HCT116 (cell line): Measurements from ENCODE around the gene RNF212B.

Experiments
- CTCF ChIP-seq, 3 experiments: fragments of 200-600 bp in 1 of 3; sonication (generic) in 1 of 3; IDR thresholded peaks in 2 of 3; conservative IDR thresholded peaks in 1 of 3; 2 replicates each; pipeline ENCODE4 v1.5.1; 2012 to 2017; ENCODE audit warnings: low read depth in 2 of 3, low read length in 2 of 3, antibody characterized with exemption in 1 of 3, borderline replicate concordance in 1 of 3, control low read depth in 1 of 3, mild to moderate bottlenecking in 1 of 3, mixed read lengths in 1 of 3, mixed run types in 1 of 3, moderate library complexity in 1 of 3; ENCODE audit not compliant: insufficient read depth in 1 of 3
- EGR1 ChIP-seq: IDR thresholded peaks from 2 replicates; pipeline ENCODE4 v1.6.1; 2012; ENCODE audit warnings: low read depth
- EZH2 ChIP-seq: fragments of 200-600 bp; sonication (generic); IDR thresholded peaks from 2 replicates; pipeline ENCODE4 v1.6.1; 2017; ENCODE audit warnings: antibody characterized with exemption, mixed run types
- EZH2phosphoT487 ChIP-seq: fragments of 200-600 bp; IDR thresholded peaks from 2 replicates; pipeline ENCODE4 v1.6.1; 2018; ENCODE audit warnings: antibody characterized with exemption, borderline replicate concordance
- FOSL1 ChIP-seq: IDR thresholded peaks from 2 replicates; pipeline ENCODE4 v1.6.1; 2012; ENCODE audit warnings: low read depth
- MAX ChIP-seq: IDR thresholded peaks from 2 replicates; pipeline ENCODE4 v1.6.1; 2012
- POLR2A ChIP-seq: IDR thresholded peaks from 2 replicates; pipeline ENCODE4 v1.7.0; 2011; ENCODE audit warnings: borderline replicate concordance; ENCODE audit not compliant: insufficient read depth, insufficient read length; ENCODE audit errors: extremely low read depth
- POLR2AphosphoS5 ChIP-seq: IDR thresholded peaks from 2 replicates; pipeline ENCODE4 v1.6.1; 2011; ENCODE audit warnings: mild to moderate bottlenecking, low read depth, low read length, moderate library complexity
- RAD21 ChIP-seq: IDR thresholded peaks from 2 replicates; pipeline ENCODE4 v1.6.1; 2012; ENCODE audit warnings: low read depth, mild to moderate bottlenecking
- REST ChIP-seq: IDR thresholded peaks from 2 replicates; pipeline ENCODE4 v1.6.1; 2012; ENCODE audit warnings: low read depth
- SP1 ChIP-seq: IDR thresholded peaks from 2 replicates; pipeline ENCODE4 v1.6.1; 2012; ENCODE audit warnings: low read depth
- YY1 ChIP-seq: IDR thresholded peaks from 2 replicates; pipeline ENCODE4 v1.6.1; 2011; ENCODE audit warnings: low read length, low read depth, moderate library complexity, mild to moderate bottlenecking; ENCODE audit not compliant: insufficient replicate concordance; ENCODE audit errors: extremely low read depth
- ZNF274 ChIP-seq: fragments of 200-500 bp; sonication (Bioruptor generic); IDR thresholded peaks from 2 replicates; pipeline ENCODE4 v1.6.1; 2014; ENCODE audit warnings: mild to moderate bottlenecking, low read depth, low read length, inconsistent platforms

- TF ChIP-seq YY1 (no peak), EZH2 (no peak), POLR2AphosphoS5 (peak; percentile 43), REST (no peak), CTCF (IDR thresholded peaks at IDR 0.05 in 2 of 3, conservative IDR thresholded peaks at IDR 0.05 in 1 of 3; ENCODE audit: borderline replicate concordance in 1 of 3, insufficient read depth in 1 of 3, low read depth in 2 of 3, low read length in 2 of 3) (no peak), RAD21 (no peak), EGR1 (no peak), FOSL1 (no peak), SP1 (no peak), ZNF274 (no peak), POLR2A (peak; percentile 46), MAX (no peak), EZH2phosphoT487 (no peak)
Measured at GRCh38 chr14:23301969-23302289, 64.2 kb downstream of the RNF212B start.
